GM20000 (cell line): Measurements from ENCODE around the gene NACC2.

Source experiments
- DNase-seq: peaks from one replicate; pipeline ENCODE4 v3.0.0; 2012; ENCODE audit warnings: low spot score
- CTCF ChIP-seq: IDR thresholded peaks from 2 replicates; pipeline ENCODE4 v1.5.1; 2012; ENCODE audit warnings: mild to moderate bottlenecking, control low read depth; ENCODE audit errors: extremely low read depth, missing control alignments

Gene NACC2

GRCh38 chr9:136023410-136024225, 71.5 kb downstream of the NACC2 start:
- no peak for TF ChIP-seq CTCF
- DNase-seq = no peak

DNA sequence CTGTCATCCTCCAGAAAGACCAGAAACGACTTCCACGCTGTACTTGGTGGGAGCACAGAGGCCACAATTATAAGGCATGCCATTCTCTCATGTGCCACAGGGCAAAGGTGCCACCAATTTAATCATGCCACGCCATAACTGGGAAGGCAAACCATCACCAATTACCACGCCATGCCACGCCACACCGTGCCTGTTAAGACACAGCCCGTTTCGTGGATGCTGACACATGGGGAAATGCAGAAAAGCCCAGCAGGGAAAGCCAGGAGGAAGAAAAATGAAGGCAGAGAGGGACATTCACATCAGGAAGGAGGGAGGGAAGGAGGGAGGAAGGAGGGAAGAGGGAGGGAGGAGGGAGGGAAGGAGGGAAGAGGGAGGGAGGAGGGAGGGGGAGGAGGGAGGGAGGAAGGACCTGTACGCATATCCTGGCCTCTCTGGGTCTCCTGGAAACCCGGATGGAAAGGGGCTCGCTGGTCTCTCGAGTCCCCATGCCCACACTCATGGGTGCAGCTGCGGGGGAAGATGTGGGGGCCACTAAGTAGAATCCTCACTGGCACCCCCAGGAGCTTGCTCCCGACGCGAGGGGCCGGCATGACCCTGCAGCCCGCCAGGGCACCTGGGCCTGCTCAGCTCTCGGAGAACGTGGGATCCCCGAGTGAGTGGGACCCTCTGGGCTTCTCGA, 72.2 kb downstream of the NACC2 start:
- no peak for TF ChIP-seq CTCF
- no peak for DNase-seq

- no peak for TF ChIP-seq CTCF
- no peak for DNase-seq
These were observed 73.0 kb downstream of the NACC2 start for GRCh38 chr9:136021872-136022681.

- no peak for DNase-seq
- no peak for TF ChIP-seq CTCF
These were observed 73.8 kb downstream of the NACC2 start for GRCh38 chr9:136021171-136021871.

- DNase-seq = no peak
- no peak for TF ChIP-seq CTCF
These were observed 74.4 kb downstream of the NACC2 start for GRCh38 chr9:136020671-136021070.

GRCh38 chr9:136020206-136020605, 74.9 kb downstream of the NACC2 start:
- TF ChIP-seq CTCF = no peak

More at GRCh38 chr9:136020206-136020605, 74.9 kb downstream of the NACC2 start:
- DNase-seq = no peak
